Neural progenitor cell (in vitro differentiated cells): ENCODE measurements around the gene NCBP3.

ENCODE experiments used
- EZH2phosphoT487 ChIP-seq: fragments of 200-600 bp; sonication (generic); IDR thresholded peaks from 2 replicates; pipeline ENCODE4 v1.6.1; 2017; ENCODE audit warnings: antibody characterized with exemption
- TF ChIP-seq, protein P1 (sequence below): fragments of 200-600 bp; sonication (generic); IDR thresholded peaks from 2 replicates; pipeline ENCODE4 v1.5.1; 2017; ENCODE audit warnings: antibody characterized with exemption, mild to moderate bottlenecking

DNA sequence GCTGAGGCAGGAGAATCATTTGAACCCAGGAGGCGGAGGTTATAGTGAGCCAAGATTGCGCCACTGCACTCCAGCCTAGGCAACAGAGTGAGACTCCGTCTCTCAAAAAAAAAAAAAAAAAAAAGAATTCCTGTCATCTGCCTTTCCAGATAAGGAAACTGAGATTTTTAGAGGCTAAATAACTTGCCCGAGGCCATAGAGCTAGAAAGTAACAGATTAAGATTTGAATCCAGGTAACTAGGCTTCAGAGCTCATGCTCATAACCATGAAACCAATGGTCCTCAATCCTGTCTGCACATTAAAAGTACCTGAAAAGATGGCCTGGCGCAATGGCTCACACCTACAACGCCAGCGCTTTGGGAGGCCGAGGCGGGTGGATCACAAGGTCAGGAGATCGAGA is 9.5 kb downstream of the NCBP3 start:
- TF ChIP-seq EZH2phosphoT487 = no peak
- TF ChIP-seq, protein P1, sequence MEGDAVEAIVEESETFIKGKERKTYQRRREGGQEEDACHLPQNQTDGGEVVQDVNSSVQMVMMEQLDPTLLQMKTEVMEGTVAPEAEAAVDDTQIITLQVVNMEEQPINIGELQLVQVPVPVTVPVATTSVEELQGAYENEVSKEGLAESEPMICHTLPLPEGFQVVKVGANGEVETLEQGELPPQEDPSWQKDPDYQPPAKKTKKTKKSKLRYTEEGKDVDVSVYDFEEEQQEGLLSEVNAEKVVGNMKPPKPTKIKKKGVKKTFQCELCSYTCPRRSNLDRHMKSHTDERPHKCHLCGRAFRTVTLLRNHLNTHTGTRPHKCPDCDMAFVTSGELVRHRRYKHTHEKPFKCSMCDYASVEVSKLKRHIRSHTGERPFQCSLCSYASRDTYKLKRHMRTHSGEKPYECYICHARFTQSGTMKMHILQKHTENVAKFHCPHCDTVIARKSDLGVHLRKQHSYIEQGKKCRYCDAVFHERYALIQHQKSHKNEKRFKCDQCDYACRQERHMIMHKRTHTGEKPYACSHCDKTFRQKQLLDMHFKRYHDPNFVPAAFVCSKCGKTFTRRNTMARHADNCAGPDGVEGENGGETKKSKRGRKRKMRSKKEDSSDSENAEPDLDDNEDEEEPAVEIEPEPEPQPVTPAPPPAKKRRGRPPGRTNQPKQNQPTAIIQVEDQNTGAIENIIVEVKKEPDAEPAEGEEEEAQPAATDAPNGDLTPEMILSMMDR = no peak
